ENCODE data around the gene KCTD3. TPM values are rescaled to one million over a fixed set of nuclear protein-coding genes. Genes with fewer than 3 reads are reported as not detected.

KCTD3 gene
- total and polyA plus RNA-seq, 2 donors (not counting 1 experiment from before 2014, with no cell fraction given): 2.3 to 3.0 TPM

DNA sequence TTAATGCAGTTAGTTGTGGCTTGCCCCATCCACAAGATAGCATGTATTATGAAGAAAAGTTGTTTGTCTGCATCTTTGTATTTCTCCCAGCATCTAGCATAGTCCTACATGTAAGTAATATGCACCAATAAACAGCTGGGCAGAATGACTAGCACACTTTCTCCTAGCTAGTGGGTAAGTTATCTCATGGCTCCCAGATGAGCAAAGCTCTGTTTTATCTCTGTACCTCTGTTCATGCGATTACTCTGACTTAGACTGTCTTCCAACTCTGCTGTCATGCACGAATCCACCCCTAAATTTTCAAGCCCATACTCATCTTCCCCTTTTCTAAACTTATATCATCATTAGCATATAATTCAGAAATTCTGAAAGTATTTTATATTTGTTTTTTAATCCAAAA lies 37.5 kb upstream of the KCTD3 start:
- CTCF ChIA-PET: interaction anchor here (0.6 kb wide), 1 partner anchor 1315 kb away, joined by 3 read pairs; no protein-coding TSS in a partner anchor
- H3K9ac ChIP-seq (ENCODE audit: low read length): no peak overlapping the region
- intact Hi-C loops (cut with micrococcal nuclease): loop anchor here (5.0 kb wide), 2 partner anchors 1197 to 1267 kb away; no protein-coding TSS in a partner anchor

DNA sequence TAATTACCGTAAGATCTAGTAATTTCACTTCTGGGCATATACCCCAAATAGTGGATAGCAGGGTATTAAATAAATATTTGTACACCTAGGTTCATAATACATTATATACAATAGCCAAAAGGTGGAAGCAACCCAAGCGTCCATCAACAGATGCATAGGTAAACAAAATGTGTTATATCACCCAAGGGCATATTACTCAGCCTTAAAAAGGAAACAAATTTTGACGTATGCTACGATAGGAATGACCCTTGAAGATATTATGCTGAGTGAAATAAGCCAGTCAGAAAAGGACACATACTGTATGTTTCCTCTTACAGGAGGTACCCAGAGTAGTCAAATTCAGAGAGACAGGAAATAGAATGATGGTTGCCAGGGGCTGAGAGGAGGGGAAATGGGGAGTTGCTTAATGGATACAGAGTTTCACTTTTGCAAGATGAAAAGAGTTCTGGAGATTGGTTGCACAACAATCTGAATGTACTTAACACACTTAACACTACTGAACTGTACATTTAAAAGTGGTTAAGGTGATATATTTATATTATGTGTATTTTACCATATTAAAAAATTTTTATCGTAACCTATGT lies 36.6 kb upstream of the KCTD3 start:
- ChIA-PET POLR2A (no interaction called here), CTCF (interaction anchor here (0.7 kb wide), 1 partner anchor 600 kb away, joined by 3 read pairs; no protein-coding TSS in a partner anchor)
- no peaks in the 10 kb centered on the region for H3K4me1 ChIP-seq (ENCODE audit: control insufficient read depth in 2 of 2, insufficient read depth in 2 of 2, low read length in 2 of 2)
- no peak overlapping the region for H3K4me2 ChIP-seq (replicated peaks; ENCODE audit: low read depth, low read length, poor library complexity, severe bottlenecking)
- intact Hi-C loops (cut with micrococcal nuclease): no loop called here
- TF ChIP-seq, protein P1, sequence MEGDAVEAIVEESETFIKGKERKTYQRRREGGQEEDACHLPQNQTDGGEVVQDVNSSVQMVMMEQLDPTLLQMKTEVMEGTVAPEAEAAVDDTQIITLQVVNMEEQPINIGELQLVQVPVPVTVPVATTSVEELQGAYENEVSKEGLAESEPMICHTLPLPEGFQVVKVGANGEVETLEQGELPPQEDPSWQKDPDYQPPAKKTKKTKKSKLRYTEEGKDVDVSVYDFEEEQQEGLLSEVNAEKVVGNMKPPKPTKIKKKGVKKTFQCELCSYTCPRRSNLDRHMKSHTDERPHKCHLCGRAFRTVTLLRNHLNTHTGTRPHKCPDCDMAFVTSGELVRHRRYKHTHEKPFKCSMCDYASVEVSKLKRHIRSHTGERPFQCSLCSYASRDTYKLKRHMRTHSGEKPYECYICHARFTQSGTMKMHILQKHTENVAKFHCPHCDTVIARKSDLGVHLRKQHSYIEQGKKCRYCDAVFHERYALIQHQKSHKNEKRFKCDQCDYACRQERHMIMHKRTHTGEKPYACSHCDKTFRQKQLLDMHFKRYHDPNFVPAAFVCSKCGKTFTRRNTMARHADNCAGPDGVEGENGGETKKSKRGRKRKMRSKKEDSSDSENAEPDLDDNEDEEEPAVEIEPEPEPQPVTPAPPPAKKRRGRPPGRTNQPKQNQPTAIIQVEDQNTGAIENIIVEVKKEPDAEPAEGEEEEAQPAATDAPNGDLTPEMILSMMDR (IDR thresholded peaks at IDR 0.05): no peak
- TF ChIP-seq EZH2 (IDR thresholded peaks at IDR 0.05; ENCODE audit: borderline replicate concordance, insufficient read depth, low read depth, low read length, poor library complexity, severe bottlenecking): no peak
- no peaks in the 10 kb centered on the region for H4K20me1 ChIP-seq (ENCODE audit: control insufficient read depth, insufficient read depth, low read length, poor library complexity, severe bottlenecking)
- peaks cover 0 to 8% (median 2%) of the 10 kb centered on the region in 4 experiments for H3K27me3 ChIP-seq (replicated peaks in 1 of 4; ENCODE audit: control extremely low read depth in 1 of 4, control insufficient read depth in 3 of 4, insufficient read depth in 4 of 4, low read length in 3 of 4)
- Mint-ChIP-seq H3K27ac (no peak overlapping the region), H3K4me3 (no peak overlapping the region), H3K4me1 (no peaks in the 10 kb centered on the region), H3K27me3 (peaks cover 11% of the 10 kb centered on the region), H3K9me3 (ENCODE audit: insufficient read depth) (no peaks in the 10 kb centered on the region)
- H3K79me2 ChIP-seq (ENCODE audit: control insufficient read depth, insufficient read depth, low read length): no peaks in the 10 kb centered on the region
- WGBS (ENCODE audit: insufficient coverage): no CpG with 5 or more reads among the region's 5 CpGs
- no peak for DNase-seq
- H2AFZ ChIP-seq (ENCODE audit: insufficient read depth, low read depth, low read length, poor library complexity, severe bottlenecking): no peak overlapping the region
- H3K9ac ChIP-seq (ENCODE audit: low read length): no peak overlapping the region
- no peaks in the 10 kb centered on the region for H3K9me3 ChIP-seq (ENCODE audit: control extremely low read depth in 1 of 3, control insufficient read depth in 2 of 3, insufficient read depth in 1 of 3, low read length in 2 of 3)
- ATAC-seq (ENCODE audit: low read depth): no peak
- H3K36me3 ChIP-seq (replicated peaks in 1 of 2; ENCODE audit: control extremely low read depth in 1 of 2, control insufficient read depth in 1 of 2, extremely low read depth in 1 of 2, insufficient read depth in 2 of 2, low read length in 1 of 2): no peaks in the 10 kb centered on the region
- H3K27ac ChIP-seq (ENCODE audit: low read length in 2 of 2): no peak overlapping the region
- no peak overlapping the region for H3K4me3 ChIP-seq (ENCODE audit: control extremely low read depth in 1 of 5, extremely low read depth in 1 of 5, insufficient read depth in 1 of 5, low read depth in 2 of 5, low read length in 4 of 5)

More for the DNA sequence above, 37.5 kb upstream of the KCTD3 start:
- H3K27me3 ChIP-seq (replicated peaks in 1 of 4; ENCODE audit: control extremely low read depth in 1 of 4, control insufficient read depth in 3 of 4, insufficient read depth in 4 of 4, low read length in 3 of 4): peaks cover 0 to 8% (median 2%) of the 10 kb centered on the region in 4 experiments
- H3K4me1 ChIP-seq (ENCODE audit: control insufficient read depth in 2 of 2, insufficient read depth in 2 of 2, low read length in 2 of 2): no peaks in the 10 kb centered on the region
- POLR2A ChIA-PET: no interaction called here
- no peaks in the 10 kb centered on the region for H3K36me3 ChIP-seq (replicated peaks in 1 of 2; ENCODE audit: control extremely low read depth in 1 of 2, control insufficient read depth in 1 of 2, extremely low read depth in 1 of 2, insufficient read depth in 2 of 2, low read length in 1 of 2)
- no peak for ATAC-seq (ENCODE audit: low read depth)
- H3K4me3 Mint-ChIP-seq: no peak overlapping the region
- no peak overlapping the region for H2AFZ ChIP-seq (ENCODE audit: insufficient read depth, low read depth, low read length, poor library complexity, severe bottlenecking)
- no peak overlapping the region for H3K4me2 ChIP-seq (replicated peaks; ENCODE audit: low read depth, low read length, poor library complexity, severe bottlenecking)
- no peaks in the 10 kb centered on the region for H3K9me3 ChIP-seq (ENCODE audit: control extremely low read depth in 1 of 3, control insufficient read depth in 2 of 3, insufficient read depth in 1 of 3, low read length in 2 of 3)
- no peaks in the 10 kb centered on the region for H3K79me2 ChIP-seq (ENCODE audit: control insufficient read depth, insufficient read depth, low read length)
- TF ChIP-seq, protein P1 (IDR thresholded peaks at IDR 0.05): no peak
- no peak for TF ChIP-seq EZH2 (IDR thresholded peaks at IDR 0.05; ENCODE audit: borderline replicate concordance, insufficient read depth, low read depth, low read length, poor library complexity, severe bottlenecking)
- H3K4me3 ChIP-seq (ENCODE audit: control extremely low read depth in 1 of 5, extremely low read depth in 1 of 5, insufficient read depth in 1 of 5, low read depth in 2 of 5, low read length in 4 of 5): no peak overlapping the region
- H3K4me1 Mint-ChIP-seq: no peaks in the 10 kb centered on the region
- H4K20me1 ChIP-seq (ENCODE audit: control insufficient read depth, insufficient read depth, low read length, poor library complexity, severe bottlenecking): no peaks in the 10 kb centered on the region
- 100% methylated on average over 1 of the region's 2 CpGs for WGBS (ENCODE audit: insufficient coverage)
- no peaks in the 10 kb centered on the region for H3K9me3 Mint-ChIP-seq (ENCODE audit: insufficient read depth)
- no peak overlapping the region for H3K27ac ChIP-seq (ENCODE audit: low read length in 2 of 2)
- DNase-seq: no peak
- peaks cover 11% of the 10 kb centered on the region for H3K27me3 Mint-ChIP-seq
- H3K27ac Mint-ChIP-seq: no peak overlapping the region
